HFFc6 (cell line): Measurements from ENCODE around the gene CDK14. TPM values are rescaled to one million over a fixed set of nuclear protein-coding genes. Genes with fewer than 3 reads are reported as not detected.
A peak's percentile ranks its signal among the peaks of the same experiment; 100 is the strongest.

Source experiments
- DNase-seq: peaks from one replicate; pipeline ENCODE4 v3.0.0-alpha.2; 2018
- H3K27ac Mint-ChIP-seq: 2 replicates; pipeline ENCODE4 v1.8.0; 2020; ENCODE audit warnings: mild to moderate bottlenecking, mixed read lengths
- H3K27me3 Mint-ChIP-seq: 2 replicates; pipeline ENCODE4 v1.8.0; 2021; ENCODE audit warnings: mild to moderate bottlenecking, moderate library complexity, mixed read lengths; ENCODE audit not compliant: insufficient read depth
- H3K36me3 Mint-ChIP-seq: 2 replicates; pipeline ENCODE4 v1.8.0; 2021; ENCODE audit warnings: low read depth, mixed read lengths
- H3K4me1 Mint-ChIP-seq: 2 replicates; pipeline ENCODE4 v1.8.0; 2020; ENCODE audit warnings: low read depth, mixed read lengths
- H3K4me3 Mint-ChIP-seq: 2 replicates; pipeline ENCODE4 v1.8.0; 2020; ENCODE audit warnings: mild to moderate bottlenecking, moderate library complexity, mixed read lengths
- H3K9me3 Mint-ChIP-seq: 2 replicates; pipeline ENCODE4 v1.8.0; 2020; ENCODE audit warnings: mild to moderate bottlenecking, mixed read lengths
- CTCF ChIP-seq: fragments of 200-600 bp; sonication (generic); IDR thresholded peaks from 2 replicates; pipeline ENCODE4 v1.5.0; 2021; ENCODE audit warnings: antibody characterized with exemption, mild to moderate bottlenecking
- total RNA-seq, 6 experiments: library from RNA; stranded (reverse); fragmentation: NEBNext Ultra II Directional; extraction: Animal tissue kit (Norgen Biotek cat#: 25700); gene quantifications; 2 replicates in 1 of 6; 3 replicates in 5 of 6; pipeline ENCODE4 v1.2.3, GENCODE V29; 2021

The CDK14 gene
- total RNA-seq, 6 experiments from 2014 or later = 18.4 to 28.6 (median 27.2) TPM

DNA sequence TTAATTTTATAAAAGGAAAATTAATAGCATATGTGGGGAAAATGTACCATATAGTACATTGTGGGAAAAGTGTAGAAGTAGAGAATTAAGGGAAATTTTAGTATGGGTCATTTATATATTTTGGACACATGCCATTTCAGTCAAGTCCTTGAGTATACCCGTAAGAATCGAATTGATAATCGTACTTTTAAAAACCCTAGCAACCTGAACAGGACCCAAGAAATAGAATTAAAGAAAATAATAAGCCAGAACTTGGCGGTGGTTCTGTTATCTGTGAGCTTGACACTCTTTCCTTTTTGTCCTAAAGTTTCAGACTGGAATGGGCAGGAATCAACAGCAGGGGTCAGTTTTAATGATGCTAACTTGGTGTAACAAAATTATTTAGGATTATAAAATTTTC, 221.0 kb downstream of the CDK14 start:
- H3K4me3 Mint-ChIP-seq = no peak overlapping the region
- TF ChIP-seq CTCF = no peak
- no peaks in the 10 kb centered on the region for H3K9me3 Mint-ChIP-seq
- H3K27me3 Mint-ChIP-seq = peaks cover 2% of the 10 kb centered on the region; the same call in 1 of the 2 replicates
- peaks cover 33% of the 10 kb centered on the region for H3K36me3 Mint-ChIP-seq
- peaks cover 31% of the 10 kb centered on the region for H3K4me1 Mint-ChIP-seq
- DNase-seq = no peak
- no peak overlapping the region for H3K27ac Mint-ChIP-seq

- H3K36me3 Mint-ChIP-seq = peaks cover 40% of the 10 kb centered on the region
- no peak overlapping the region for H3K4me3 Mint-ChIP-seq
- peaks cover 31% of the 10 kb centered on the region for H3K4me1 Mint-ChIP-seq
- TF ChIP-seq CTCF = no peak
- no peak overlapping the region for H3K27ac Mint-ChIP-seq
- peaks cover 2% of the 10 kb centered on the region; the same call in 1 of the 2 replicates for H3K27me3 Mint-ChIP-seq
- DNase-seq = no peak
- H3K9me3 Mint-ChIP-seq = no peaks in the 10 kb centered on the region
Observed at GRCh38 chr7:90817846-90818245, 221.7 kb downstream of the CDK14 start.

DNA sequence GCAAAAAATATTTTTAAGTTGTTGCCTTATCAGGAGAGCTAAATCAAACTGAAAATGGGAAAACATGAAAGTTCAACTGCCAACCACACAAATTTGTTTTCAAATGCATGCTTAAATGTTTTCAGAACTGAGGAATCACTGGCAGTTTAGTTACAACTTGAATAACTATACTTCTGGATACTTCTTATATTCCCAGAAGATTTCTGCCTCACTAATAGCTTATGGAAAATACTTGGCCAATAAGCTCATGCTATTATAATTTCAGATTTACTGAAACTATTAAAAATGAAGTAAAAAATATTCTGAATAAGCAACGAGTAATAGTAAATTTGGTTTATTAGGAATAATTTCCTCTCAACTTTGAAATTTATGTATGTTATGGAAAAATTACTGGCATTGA, 222.2 kb downstream of the CDK14 start:
- TF ChIP-seq CTCF = no peak
- peaks cover 34% of the 10 kb centered on the region for H3K4me1 Mint-ChIP-seq
- no peak overlapping the region for H3K27ac Mint-ChIP-seq
- H3K27me3 Mint-ChIP-seq = peaks cover 2% of the 10 kb centered on the region; the same call in 1 of the 2 replicates
- H3K36me3 Mint-ChIP-seq = peaks cover 40% of the 10 kb centered on the region
- no peaks in the 10 kb centered on the region for H3K9me3 Mint-ChIP-seq
- H3K4me3 Mint-ChIP-seq = no peak overlapping the region
- DNase-seq = no peak

DNA sequence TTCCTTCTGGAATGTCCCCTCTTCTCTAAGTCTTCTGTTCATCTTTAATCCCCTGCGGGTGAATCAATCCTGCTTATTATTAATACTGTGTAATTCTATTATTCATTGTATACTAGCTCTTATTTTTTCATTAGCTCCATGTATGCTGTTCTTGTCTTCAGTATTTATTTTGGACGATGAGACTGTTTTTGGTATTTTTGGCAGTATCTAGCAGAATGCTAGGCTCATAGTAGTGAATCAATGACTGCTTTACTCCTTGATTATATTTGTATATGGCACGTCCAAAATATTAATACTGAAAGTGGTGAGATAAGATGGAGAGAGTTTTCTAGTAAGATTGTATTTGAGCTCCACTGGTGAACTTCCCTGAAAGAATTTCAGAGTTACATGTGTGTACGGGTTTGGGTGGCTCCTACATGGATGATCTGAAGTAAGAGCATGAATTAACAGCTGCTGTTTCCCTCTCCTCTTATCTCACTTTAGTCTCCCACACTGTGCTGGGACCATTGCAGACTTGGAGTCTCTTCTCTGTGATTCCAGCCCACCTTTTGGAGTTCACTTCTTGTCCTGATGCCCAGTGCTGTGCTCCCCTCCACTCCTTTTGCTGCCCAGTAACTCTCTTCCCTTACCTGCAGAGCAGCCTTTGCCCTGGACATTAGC, 226.0 kb downstream of the CDK14 start:
- Mint-ChIP-seq H3K9me3 (no peaks in the 10 kb centered on the region), H3K4me1 (peaks cover 54% of the 10 kb centered on the region), H3K27me3 (peaks cover 2% of the 10 kb centered on the region; the same call in 1 of the 2 replicates), H3K36me3 (peaks cover 30% of the 10 kb centered on the region), H3K4me3 (no peak overlapping the region), H3K27ac (no peak overlapping the region)
- DNase-seq = no peak
- no peak for TF ChIP-seq CTCF

- H3K27me3 Mint-ChIP-seq = peaks cover 2% of the 10 kb centered on the region
- no peak for TF ChIP-seq CTCF
Observed at GRCh38 chr7:90824386-90825307, 228.5 kb downstream of the CDK14 start.

More at GRCh38 chr7:90824386-90825307, 228.5 kb downstream of the CDK14 start:
- H3K4me3 Mint-ChIP-seq = peak overlapping the region; percentile 78
- peak; percentile 90 for DNase-seq
- H3K4me1 Mint-ChIP-seq = peaks cover 60% of the 10 kb centered on the region
- peak overlapping the region; percentile 93 for H3K27ac Mint-ChIP-seq
- peaks cover 32% of the 10 kb centered on the region for H3K36me3 Mint-ChIP-seq
- H3K9me3 Mint-ChIP-seq = peaks cover 10% of the 10 kb centered on the region
